NCI-H774 (cell line): ENCODE data around the gene ANO9.
"Not testable (repeated sequence)": the region's sequence is repeated elsewhere in the genome, so short reads cannot be mapped to it uniquely, and the experiment has no call there.

Experiments used
- DNase-seq: peaks from one replicate; lab custom pipeline; 2025; lab: John Stamatoyannopoulos, UW

Gene ANO9

GRCh38 chr11:471468-472145 is 29.8 kb upstream of the ANO9 start:
- no peak for DNase-seq

- DNase-seq = no peak
Observed at GRCh38 chr11:469684-470560, 28.1 kb upstream of the ANO9 start.

GRCh38 chr11:469026-469683 is 27.3 kb upstream of the ANO9 start:
- DNase-seq = not testable (repeated sequence)

DNA sequence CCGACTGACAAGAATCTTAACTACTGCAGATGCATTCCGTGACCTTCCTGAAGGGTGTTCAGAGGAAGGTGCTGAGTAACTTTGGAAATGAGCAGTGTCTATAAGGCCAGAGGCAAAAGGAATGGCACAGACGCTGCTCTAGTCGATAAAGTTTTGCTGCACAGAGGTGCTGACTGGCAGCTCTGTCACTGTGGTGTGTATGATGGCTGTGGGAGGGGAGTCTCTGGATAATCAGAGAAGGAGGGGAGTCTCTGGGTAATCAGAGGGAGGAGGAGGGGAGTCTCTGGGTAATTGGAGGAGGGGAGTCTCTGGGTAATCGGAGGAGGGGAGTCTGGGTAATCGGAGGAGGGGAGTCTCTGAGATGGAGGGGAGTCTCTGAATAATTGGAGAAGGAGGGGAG is 26.7 kb upstream of the ANO9 start:
- DNase-seq = no peak

DNA sequence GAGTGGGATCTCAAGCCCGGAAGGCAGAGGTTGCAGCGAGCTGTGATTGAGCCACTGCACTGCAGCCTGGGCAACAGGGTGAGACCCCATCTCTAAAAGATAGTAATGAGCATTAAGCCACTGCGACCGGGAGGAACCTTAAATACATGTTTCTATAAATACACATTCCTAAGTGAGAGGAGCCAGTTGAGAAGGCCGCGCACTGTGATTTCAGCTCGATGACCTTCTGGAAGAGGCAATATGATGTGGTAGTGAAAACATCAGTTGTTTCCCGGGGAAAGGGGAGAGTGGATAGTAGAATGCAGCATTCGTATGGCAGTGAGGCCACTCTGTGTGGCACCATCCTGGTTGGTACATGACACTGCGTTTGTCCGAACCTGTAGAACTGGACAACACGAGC is 26.2 kb upstream of the ANO9 start:
- no peak for DNase-seq

GRCh38 chr11:465896-466530 is 24.2 kb upstream of the ANO9 start:
- DNase-seq = no peak

GRCh38 chr11:464316-464715 is 22.5 kb upstream of the ANO9 start:
- DNase-seq = no peak

DNA sequence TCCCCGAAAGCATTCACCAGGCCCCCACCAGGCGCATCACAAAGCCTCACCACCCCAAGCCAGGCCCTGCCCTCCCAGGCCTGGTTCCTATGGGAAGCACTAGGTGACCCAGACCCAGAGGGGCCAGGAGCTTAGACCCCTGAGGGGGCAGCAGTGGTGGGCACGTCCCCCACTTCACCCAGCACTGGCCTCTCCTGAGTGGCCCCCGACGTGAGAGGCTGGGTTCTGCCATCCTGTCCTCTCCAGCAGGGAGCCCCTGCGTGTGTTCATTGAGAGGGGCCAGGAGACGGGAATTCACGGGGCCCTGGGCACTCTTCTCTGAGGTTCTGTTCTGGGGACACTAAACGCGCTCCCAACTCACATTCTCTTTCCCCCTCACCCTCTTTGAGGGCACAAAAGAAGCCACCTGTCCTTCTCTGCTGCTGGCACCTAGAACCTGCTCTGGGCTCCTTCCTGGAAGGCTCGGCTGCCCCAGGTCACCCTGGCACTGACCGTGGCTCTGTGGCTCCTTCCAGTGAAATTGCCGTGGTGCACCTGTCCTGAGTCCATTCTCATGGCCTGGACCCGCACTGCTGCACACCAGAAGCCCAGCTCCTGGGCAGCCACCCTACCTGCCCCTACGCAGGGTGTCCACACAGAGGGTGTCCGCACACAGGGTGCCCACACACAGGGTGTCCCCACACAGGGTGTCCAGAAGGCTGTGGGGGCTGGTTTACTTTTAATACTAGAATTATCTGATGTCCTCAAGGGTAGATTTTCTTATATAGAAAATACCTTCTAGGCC is 20.5 kb upstream of the ANO9 start:
- DNase-seq = no peak

DNA sequence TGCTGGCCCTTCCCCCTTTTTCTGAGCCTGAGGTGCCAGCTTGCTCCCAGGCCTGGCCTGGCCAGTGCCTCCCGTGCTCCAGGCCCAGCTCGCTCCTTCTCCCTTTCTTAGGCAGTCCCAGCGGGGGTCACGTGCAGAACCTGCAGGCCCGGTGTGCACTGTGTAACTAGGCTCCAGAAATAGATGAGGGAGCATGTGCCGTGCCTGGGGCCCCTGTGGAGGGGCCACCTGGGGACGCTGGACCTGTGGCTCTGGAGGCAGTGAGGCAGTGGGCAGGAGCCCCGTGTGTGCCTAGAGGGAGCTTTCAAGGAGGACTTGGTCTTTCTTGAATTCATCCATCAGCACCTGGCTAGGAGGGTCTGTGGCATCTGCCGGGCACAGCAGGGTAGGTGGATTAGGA is 19.8 kb upstream of the ANO9 start:
- no peak for DNase-seq

DNA sequence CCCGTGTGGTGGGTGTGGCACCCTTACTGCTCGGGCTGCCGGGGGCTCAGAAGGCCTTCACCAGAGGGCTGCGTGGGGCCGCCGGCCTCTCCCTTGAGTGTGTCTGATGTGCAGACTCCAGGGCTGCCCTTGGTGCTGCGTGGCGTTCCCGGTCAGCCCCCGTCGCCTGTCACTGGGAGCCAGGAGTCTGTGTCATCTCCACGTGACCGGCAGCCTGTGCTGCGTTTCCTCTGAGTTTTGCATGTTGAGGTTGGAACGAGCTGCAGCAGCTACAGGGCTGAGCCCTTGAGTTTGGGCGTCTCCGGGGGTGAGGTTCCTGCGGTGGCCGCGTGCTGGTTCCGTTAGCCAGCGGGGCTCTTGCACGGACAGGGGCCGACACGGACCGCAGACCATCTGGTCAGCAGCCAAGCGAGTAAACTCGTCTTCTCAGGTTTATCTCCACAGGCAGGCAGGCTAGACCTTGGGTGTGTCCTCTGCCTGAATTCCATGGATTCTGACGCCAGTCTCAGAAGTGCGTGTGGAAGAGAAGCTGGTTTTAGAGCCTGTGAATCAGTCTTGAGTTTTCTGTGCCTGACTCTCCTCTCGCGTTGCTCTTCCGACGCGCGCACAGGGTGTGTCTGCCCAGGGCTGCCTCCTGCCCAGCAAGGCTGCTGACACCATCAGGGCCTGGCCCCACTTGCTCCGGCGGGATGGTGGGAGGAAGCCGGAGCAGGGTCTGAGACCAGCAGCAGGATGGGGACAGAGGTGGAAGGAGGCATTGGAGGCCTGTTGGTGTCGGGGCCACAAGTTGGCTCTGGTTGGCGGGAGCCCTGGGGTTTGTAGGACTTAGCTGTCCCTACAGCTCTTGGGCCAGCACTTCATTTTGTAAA is 18.8 kb upstream of the ANO9 start:
- no peak for DNase-seq

DNA sequence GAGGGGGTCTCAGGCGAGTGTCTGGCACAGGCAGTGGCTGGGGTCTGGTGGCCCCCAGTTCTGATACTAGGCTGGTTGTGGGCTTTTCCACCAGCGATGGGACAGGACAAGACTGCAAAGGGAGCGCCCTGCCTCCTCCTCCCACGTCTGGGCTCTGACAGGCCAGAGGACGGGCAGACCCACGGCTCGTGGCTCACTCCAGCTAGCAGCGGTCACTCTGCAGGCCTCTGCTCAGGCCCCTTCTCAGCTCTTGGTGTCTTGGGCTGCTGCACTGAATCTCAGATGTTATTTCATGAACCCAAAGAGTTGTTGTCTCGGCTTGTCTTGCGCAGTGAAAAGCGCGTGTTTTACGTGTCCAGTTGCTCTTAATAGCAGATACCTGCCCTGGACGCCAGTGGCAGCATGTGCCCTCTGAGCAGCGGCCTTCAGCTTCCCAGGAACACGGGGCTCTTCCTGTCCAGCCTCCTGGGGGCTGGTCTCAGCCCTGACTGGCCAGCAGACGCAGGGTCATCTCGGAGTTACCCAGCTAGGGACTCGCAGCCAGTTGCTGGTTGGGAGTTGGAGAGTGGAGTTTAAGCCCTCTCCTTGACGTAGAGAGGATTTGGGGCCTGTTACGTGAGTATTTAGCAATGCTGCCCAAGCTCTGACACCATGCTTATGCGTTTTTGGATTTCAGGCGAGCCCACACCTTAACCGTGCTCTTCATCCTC is 17.9 kb upstream of the ANO9 start:
- DNase-seq = no peak

DNA sequence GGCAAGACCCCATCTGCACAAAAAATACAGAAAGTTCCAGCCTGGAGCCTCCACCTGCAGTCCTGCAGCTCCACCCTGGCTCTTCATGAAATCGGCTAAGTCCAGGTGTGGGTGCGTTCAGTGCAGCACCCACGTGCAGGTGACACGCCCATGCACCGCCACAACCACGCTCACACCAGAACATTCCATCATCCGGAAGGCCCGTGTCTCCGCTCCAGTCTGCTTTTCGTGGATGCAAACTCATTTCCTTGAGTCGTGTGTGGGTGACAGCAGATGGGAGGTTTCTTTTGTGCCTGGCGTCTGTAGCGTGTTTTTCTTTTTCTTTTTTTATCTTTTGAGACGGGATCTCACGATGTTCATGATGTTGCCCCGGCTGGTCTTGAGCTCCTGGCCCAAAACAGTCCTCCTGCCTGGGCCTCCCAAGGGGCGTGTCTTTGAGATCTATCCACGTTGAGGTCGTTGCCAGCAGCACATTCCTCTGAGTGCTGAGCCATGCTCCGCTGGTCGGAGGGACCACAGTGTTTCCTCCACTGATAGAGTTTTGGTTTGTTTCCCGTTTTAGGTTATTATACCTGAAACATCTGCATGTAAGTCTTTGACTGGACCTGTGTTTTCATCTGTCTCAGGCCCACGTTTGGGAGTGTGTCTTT is 15.4 kb upstream of the ANO9 start:
- DNase-seq = no peak

DNA sequence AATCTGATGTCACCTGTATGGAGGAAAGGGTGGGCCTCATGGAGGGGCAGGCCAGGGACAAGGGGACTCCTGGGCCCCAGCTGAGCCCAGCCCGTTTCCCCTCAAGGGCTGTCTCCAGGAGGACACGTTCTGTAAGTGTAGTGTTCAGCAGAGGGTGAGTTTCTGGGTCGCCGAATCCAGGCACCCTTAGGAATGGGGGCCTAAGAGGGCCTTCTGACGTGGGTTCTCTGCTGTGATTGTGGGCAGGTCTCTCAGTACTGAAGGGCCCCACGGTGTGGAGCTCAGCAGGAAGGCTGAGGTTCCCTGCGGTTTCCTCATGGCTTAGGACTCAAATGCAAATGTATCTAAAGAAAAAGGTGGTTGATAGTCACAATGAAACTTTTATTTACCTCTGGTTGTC is 14.7 kb upstream of the ANO9 start:
- DNase-seq = no peak

- DNase-seq = no peak
Observed at GRCh38 chr11:455566-456147, 13.8 kb upstream of the ANO9 start.

- no peak for DNase-seq
Observed at GRCh38 chr11:454801-455565, 13.2 kb upstream of the ANO9 start.

- no peak for DNase-seq
Observed at GRCh38 chr11:454043-454442, 12.2 kb upstream of the ANO9 start.

- DNase-seq = no peak
Observed at GRCh38 chr11:453564-453963, 11.8 kb upstream of the ANO9 start.

DNA sequence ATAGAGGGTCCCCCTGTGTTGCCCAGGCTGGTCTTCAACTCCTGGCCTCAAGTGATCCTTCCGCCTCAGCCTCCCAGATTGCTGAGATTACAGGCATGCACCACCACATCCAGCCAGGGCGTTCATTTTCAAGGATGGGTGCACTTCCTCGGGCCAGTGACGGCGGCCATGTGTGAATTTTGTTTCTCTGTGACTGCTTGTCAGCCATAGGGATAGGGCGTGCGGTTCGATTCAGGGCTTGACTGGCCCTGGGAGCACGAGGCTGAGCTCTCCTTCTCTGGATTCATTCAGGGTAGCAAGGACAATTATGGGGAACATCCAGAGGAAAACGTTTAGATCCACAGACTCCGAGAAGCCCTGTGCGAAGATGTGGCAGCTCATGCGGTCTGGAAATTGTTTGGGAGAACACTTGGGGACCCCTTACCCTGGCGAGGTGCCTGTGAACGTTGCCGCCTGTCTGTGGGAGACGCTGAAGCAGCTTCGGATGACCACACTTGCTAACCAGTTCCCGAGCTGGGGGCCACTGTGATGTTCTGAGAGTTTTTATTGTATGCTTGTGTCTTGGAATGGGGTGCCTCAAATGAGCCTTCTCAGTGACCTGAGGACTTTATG is 11.2 kb upstream of the ANO9 start:
- DNase-seq = no peak
